Nephron (organoid): ENCODE measurements around the gene FILIP1L.

Experiments
- H3K27ac Mint-ChIP-seq, 3 experiments: 2 replicates each; pipeline ENCODE4 v1.8.0; 2020; ENCODE audit warnings: mixed read lengths in 3 of 3, mild to moderate bottlenecking in 2 of 3, moderate library complexity in 1 of 3
- H3K27me3 Mint-ChIP-seq: 2 replicates; pipeline ENCODE4 v1.8.0; 2021; ENCODE audit warnings: low read depth, mild to moderate bottlenecking, moderate library complexity, mixed read lengths
- H3K36me3 Mint-ChIP-seq: 2 replicates; pipeline ENCODE4 v1.8.0; 2020; ENCODE audit warnings: low read depth, mixed read lengths
- H3K4me1 Mint-ChIP-seq: 2 replicates; pipeline ENCODE4 v1.8.0; 2020; ENCODE audit warnings: mixed read lengths
- H3K4me3 Mint-ChIP-seq, 3 experiments: 2 replicates each; pipeline ENCODE4 v1.8.0; 2020; ENCODE audit warnings: mild to moderate bottlenecking in 3 of 3, mixed read lengths in 3 of 3, moderate library complexity in 2 of 3
- H3K9me3 Mint-ChIP-seq: 2 replicates; pipeline ENCODE4 v1.8.0; 2020; ENCODE audit warnings: mixed read lengths
- TF ChIP-seq, protein P1 (sequence below), 3 experiments: fragments of 200-600 bp; sonication (generic); IDR thresholded peaks; one replicate each; pipeline ENCODE4 v1.5.0; 2021; ENCODE audit warnings: antibody characterized with exemption in 3 of 3; ENCODE audit not compliant: unreplicated experiment in 3 of 3

The FILIP1L gene

GRCh38 chr3:100136921-100137320, 22.6 kb upstream of the FILIP1L start:
- Mint-ChIP-seq H3K36me3 (no peaks in the 10 kb centered on the region), H3K9me3 (peaks cover 3% of the 10 kb centered on the region), H3K27me3 (no peaks in the 10 kb centered on the region), H3K4me3 (no peak overlapping the region), H3K4me1 (peaks cover 17% of the 10 kb centered on the region), H3K27ac (peak overlapping the region; percentile 71 to 97 (median 92))
- TF ChIP-seq, protein P1, sequence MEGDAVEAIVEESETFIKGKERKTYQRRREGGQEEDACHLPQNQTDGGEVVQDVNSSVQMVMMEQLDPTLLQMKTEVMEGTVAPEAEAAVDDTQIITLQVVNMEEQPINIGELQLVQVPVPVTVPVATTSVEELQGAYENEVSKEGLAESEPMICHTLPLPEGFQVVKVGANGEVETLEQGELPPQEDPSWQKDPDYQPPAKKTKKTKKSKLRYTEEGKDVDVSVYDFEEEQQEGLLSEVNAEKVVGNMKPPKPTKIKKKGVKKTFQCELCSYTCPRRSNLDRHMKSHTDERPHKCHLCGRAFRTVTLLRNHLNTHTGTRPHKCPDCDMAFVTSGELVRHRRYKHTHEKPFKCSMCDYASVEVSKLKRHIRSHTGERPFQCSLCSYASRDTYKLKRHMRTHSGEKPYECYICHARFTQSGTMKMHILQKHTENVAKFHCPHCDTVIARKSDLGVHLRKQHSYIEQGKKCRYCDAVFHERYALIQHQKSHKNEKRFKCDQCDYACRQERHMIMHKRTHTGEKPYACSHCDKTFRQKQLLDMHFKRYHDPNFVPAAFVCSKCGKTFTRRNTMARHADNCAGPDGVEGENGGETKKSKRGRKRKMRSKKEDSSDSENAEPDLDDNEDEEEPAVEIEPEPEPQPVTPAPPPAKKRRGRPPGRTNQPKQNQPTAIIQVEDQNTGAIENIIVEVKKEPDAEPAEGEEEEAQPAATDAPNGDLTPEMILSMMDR (IDR thresholded peaks at IDR 0.05; ENCODE audit: unreplicated experiment in 3 of 3): no peak

DNA sequence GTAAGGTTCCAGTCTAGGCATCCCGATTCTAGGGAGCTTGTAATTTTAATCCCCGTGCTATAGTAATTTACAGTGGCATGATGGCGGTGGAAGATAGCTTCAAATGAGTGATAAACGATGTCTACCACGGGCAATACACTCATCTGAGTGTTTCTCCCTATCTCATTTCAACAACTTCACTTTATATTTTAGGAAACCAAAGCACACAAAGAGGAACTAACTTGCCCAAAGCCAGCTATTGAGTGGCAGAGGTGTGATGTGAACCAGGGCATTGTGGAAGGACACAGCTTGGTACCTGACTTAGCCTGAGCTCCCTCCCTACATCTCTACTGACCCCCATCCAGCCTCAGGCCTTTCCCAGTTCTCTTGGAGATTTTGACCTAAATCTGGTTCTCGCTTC, 16.9 kb upstream of the FILIP1L start:
- Mint-ChIP-seq H3K36me3 (no peaks in the 10 kb centered on the region), H3K27ac (no peak overlapping the region), H3K27me3 (no peaks in the 10 kb centered on the region), H3K4me3 (no peak overlapping the region), H3K9me3 (no peaks in the 10 kb centered on the region), H3K4me1 (peaks cover 20% of the 10 kb centered on the region)
- TF ChIP-seq, protein P1 (IDR thresholded peaks at IDR 0.05; ENCODE audit: unreplicated experiment in 3 of 3): no peak

DNA sequence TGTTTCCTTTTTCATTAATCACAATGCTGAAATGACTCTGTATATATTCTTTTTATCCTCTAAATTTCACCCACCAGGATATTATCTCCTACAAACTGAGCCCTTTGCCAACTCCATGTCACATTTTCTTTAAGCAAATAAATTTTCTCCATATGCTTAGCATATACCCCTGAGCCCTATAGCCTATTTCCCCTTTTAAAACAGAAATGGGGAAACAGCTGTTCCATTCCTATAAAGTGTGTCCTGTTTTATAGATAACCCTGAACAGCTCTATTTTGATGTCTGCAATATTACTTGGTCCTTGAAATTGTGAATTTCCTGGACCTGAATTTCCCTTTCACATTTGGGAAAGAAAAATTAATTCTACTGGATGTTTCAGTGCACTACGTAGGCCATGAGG, 15.6 kb upstream of the FILIP1L start:
- Mint-ChIP-seq H3K27me3 (no peaks in the 10 kb centered on the region), H3K4me3 (no peak overlapping the region), H3K4me1 (peaks cover 27% of the 10 kb centered on the region), H3K27ac (peak overlapping the region; percentile 20 to 32 (median 22)), H3K36me3 (no peaks in the 10 kb centered on the region), H3K9me3 (no peaks in the 10 kb centered on the region)
- TF ChIP-seq, protein P1 (IDR thresholded peaks at IDR 0.05; ENCODE audit: unreplicated experiment in 3 of 3): no peak

DNA sequence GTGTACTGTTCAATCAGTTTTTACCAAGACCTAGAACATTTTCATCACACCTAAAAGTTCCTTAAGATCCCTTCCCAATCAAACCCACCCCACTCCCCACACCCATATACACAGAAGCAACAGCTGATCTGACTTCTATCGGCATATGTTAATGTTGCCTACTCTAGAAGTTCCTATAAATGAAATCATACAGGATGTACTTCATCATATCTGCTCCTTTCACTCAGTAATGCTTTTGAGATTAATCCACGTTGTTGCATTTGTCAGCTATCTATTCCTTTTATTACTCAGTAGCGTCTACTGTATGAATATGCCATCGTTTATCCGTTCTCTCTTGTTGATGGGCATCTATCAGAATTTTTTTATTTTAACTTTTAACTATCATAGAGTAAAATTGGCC, 14.3 kb upstream of the FILIP1L start:
- H3K4me3 Mint-ChIP-seq: no peak overlapping the region
- no peak overlapping the region for H3K27ac Mint-ChIP-seq
- TF ChIP-seq, protein P1 (IDR thresholded peaks at IDR 0.05; ENCODE audit: unreplicated experiment in 3 of 3): no peak
- no peaks in the 10 kb centered on the region for H3K27me3 Mint-ChIP-seq
- no peaks in the 10 kb centered on the region for H3K9me3 Mint-ChIP-seq
- peaks cover 40% of the 10 kb centered on the region for H3K4me1 Mint-ChIP-seq
- no peaks in the 10 kb centered on the region for H3K36me3 Mint-ChIP-seq

GRCh38 chr3:100127792-100128191, 13.5 kb upstream of the FILIP1L start:
- peaks cover 47% of the 10 kb centered on the region for H3K4me1 Mint-ChIP-seq

More at GRCh38 chr3:100127792-100128191, 13.5 kb upstream of the FILIP1L start:
- Mint-ChIP-seq H3K4me3 (no peak overlapping the region), H3K9me3 (no peaks in the 10 kb centered on the region), H3K27ac (no peak overlapping the region), H3K27me3 (no peaks in the 10 kb centered on the region), H3K36me3 (no peaks in the 10 kb centered on the region)
- TF ChIP-seq, protein P1 (IDR thresholded peaks at IDR 0.05; ENCODE audit: unreplicated experiment in 3 of 3): no peak
